SK-N-SH (cell line): Measurements from ENCODE around the gene ZNF735. TPM values are rescaled to one million over a fixed set of nuclear protein-coding genes. Genes with fewer than 3 reads are reported as not detected.

Experiments
- CTCF ChIA-PET: fragments of 300-600, 350-600 bp; formaldehyde crosslinking; extraction: SDS; loops from one replicate; lab custom pipeline; 2021; lab: Yijun Ruan, JAX
- POLR2A ChIA-PET: fragments of 350-600 bp; sonication (Branson Sonifier 250); formaldehyde crosslinking; extraction: SDS; loops from one replicate; lab custom pipeline; 2020; ENCODE audit warnings: antibody characterized with exemption, inconsistent platforms; lab: Yijun Ruan, JAX
- DNase-seq: peaks from one replicate; pipeline ENCODE4 v3.0.0; 2012
- H2AFZ ChIP-seq: fragments of 200-600 bp; sonication (generic); 2 replicates; pipeline ENCODE4 v1.8.1; 2016; ENCODE audit warnings: antibody characterized with exemption, mild to moderate bottlenecking, low read depth
- H3F3A ChIP-seq: fragments of 200-600 bp; sonication (generic); replicated peaks from 2 replicates; pipeline ENCODE3; 2016; ENCODE audit warnings: antibody characterized with exemption, mild to moderate bottlenecking; ENCODE audit not compliant: insufficient read depth
- H3K27ac ChIP-seq, 2 experiments: fragments of 200-500 bp in 1 of 2; fragments of 200-600 bp in 1 of 2; sonication (Bioruptor generic) in 1 of 2; sonication (generic), shearing (Covaris generic) in 1 of 2; 2 replicates each; pipeline versions ENCODE4 v1.5.1 to v1.6.1; 2014 to 2016; ENCODE audit warnings: low read depth in 2 of 2, inconsistent platforms in 1 of 2, low read length in 1 of 2, mild to moderate bottlenecking in 1 of 2, mixed read lengths in 1 of 2
- H3K27me3 ChIP-seq: fragments of 200-600 bp; sonication (generic), shearing (Covaris generic); 2 replicates; pipeline ENCODE4 v1.6.1; 2016; ENCODE audit warnings: mixed run types; ENCODE audit not compliant: insufficient read depth
- H3K36me3 ChIP-seq, 2 experiments: fragments of 200-500 bp in 1 of 2; fragments of 200-600 bp in 1 of 2; sonication (Bioruptor generic) in 1 of 2; sonication (generic) in 1 of 2; replicated peaks in 1 of 2; 2 replicates each; pipeline versions ENCODE3 to v1.5.1; 2014 to 2016; ENCODE audit warnings: low read length in 1 of 2, mild to moderate bottlenecking in 1 of 2; ENCODE audit not compliant: insufficient read depth in 2 of 2, control insufficient read depth in 1 of 2
- H3K4me1 ChIP-seq, 2 experiments: fragments of 200-500 bp in 1 of 2; fragments of 200-600 bp in 1 of 2; sonication (Bioruptor generic) in 1 of 2; sonication (generic), shearing (Covaris generic) in 1 of 2; 2 replicates each; pipeline versions ENCODE4 v1.5.1 to v1.6.1; 2014 to 2016; ENCODE audit warnings: low read depth in 1 of 2, low read length in 1 of 2, mixed run types in 1 of 2; ENCODE audit not compliant: insufficient read depth in 2 of 2, control insufficient read depth in 1 of 2
- H3K4me2 ChIP-seq: fragments of 200-600 bp; sonication (generic), shearing (Covaris generic); 2 replicates; pipeline ENCODE4 v1.6.1; 2017; ENCODE audit warnings: mixed run types
- H3K4me3 ChIP-seq, 2 experiments: fragments of 200-500 bp in 1 of 2; fragments of 200-600 bp in 1 of 2; sonication (Bioruptor generic) in 1 of 2; sonication (generic), shearing (Covaris generic) in 1 of 2; 2 replicates each; pipeline versions ENCODE4 v1.5.1 to v1.8.1; 2014 to 2016; ENCODE audit warnings: low read depth in 2 of 2, inconsistent platforms in 1 of 2, low read length in 1 of 2, mild to moderate bottlenecking in 1 of 2, mixed read lengths in 1 of 2, moderate library complexity in 1 of 2
- H3K79me2 ChIP-seq: fragments of 200-600 bp; sonication (generic); 2 replicates; pipeline ENCODE4 v1.8.1; 2017; ENCODE audit warnings: mild to moderate bottlenecking; ENCODE audit not compliant: insufficient read depth
- H3K9ac ChIP-seq: fragments of 200-600 bp; sonication (generic); 2 replicates; pipeline ENCODE4 v1.6.1; 2017; ENCODE audit warnings: mixed run types
- H3K9me2 ChIP-seq: fragments of 200-600 bp; sonication (generic); 2 replicates; pipeline ENCODE4 v1.6.1; 2017; ENCODE audit warnings: mixed run types
- H3K9me3 ChIP-seq: fragments of 200-600 bp; sonication (generic); 2 replicates; pipeline ENCODE4 v1.6.1; 2017; ENCODE audit warnings: mixed run types, mild to moderate bottlenecking, moderate library complexity
- H4K20me1 ChIP-seq: fragments of 200-600 bp; sonication (generic); 2 replicates; pipeline ENCODE4 v1.6.1; 2017; ENCODE audit warnings: mild to moderate bottlenecking, mixed run types; ENCODE audit not compliant: insufficient read depth
- ELF1 ChIP-seq: IDR thresholded peaks from 2 replicates; pipeline ENCODE4 v1.4.0; 2012
- EP300 ChIP-seq, 2 experiments: IDR thresholded peaks; 2 replicates each; pipeline versions ENCODE4 v1.4.0 to v1.6.1; 2012; ENCODE audit warnings: borderline replicate concordance in 1 of 2, low read depth in 1 of 2, low read length in 1 of 2
- EZH2phosphoT487 ChIP-seq: fragments of 200-600 bp; sonication (generic); IDR thresholded peaks from 2 replicates; pipeline ENCODE4 v1.6.1; 2017; ENCODE audit warnings: low read depth, mixed run types, mild to moderate bottlenecking, antibody characterized with exemption, moderate library complexity, borderline replicate concordance
- FOSL2 ChIP-seq: IDR thresholded peaks from 2 replicates; pipeline ENCODE4 v1.4.0; 2012; ENCODE audit warnings: low read depth, mild to moderate bottlenecking, moderate library complexity, borderline replicate concordance
- FOXJ3 ChIP-seq: sonication (generic); formaldehyde crosslinking; IDR thresholded peaks from 2 replicates; pipeline ENCODE4 v1.5.1; 2020; ENCODE audit warnings: mild to moderate bottlenecking, missing genetic modification reagents
- GABPA ChIP-seq: IDR thresholded peaks from 2 replicates; pipeline ENCODE4 v1.4.0; 2012; ENCODE audit warnings: low read depth, mild to moderate bottlenecking
- JUND ChIP-seq: IDR thresholded peaks from 2 replicates; pipeline ENCODE4 v1.4.0; 2012
- RFX5 ChIP-seq: IDR thresholded peaks from 2 replicates; pipeline ENCODE4 v1.6.1; 2012; ENCODE audit warnings: mild to moderate bottlenecking, improper control_type of control experiment, low read length
- SMC3 ChIP-seq: IDR thresholded peaks from 2 replicates; pipeline ENCODE4 v1.6.1; 2012; ENCODE audit warnings: low read depth, low read length, improper control_type of control experiment
- TCF12 ChIP-seq: IDR thresholded peaks from 2 replicates; pipeline ENCODE4 v1.4.0; 2012
- YY1 ChIP-seq: IDR thresholded peaks from 2 replicates; pipeline ENCODE4 v1.4.0; 2012; ENCODE audit warnings: low read depth, mild to moderate bottlenecking
- WGBS: methylation state at CpG from one replicate; pipeline ENCODE4 v1.1.6; 2017; ENCODE audit warnings: low lambda C conversion rate; 5-methylcytosine and 5-hydroxymethylcytosine counted together
- polyA plus RNA-seq, 3 experiments: library from polyadenylated mRNA; depleted of rRNA; stranded (reverse); fragments of >200 nt; gene quantifications; 2 replicates each; pipeline ENCODE4 v1.2.3, GENCODE V29; 2012
- TF ChIP-seq, protein P1 (sequence below): fragments of 150-350 bp; IDR thresholded peaks from 2 replicates; pipeline ENCODE4 v1.6.1; 2016; ENCODE audit warnings: mild to moderate bottlenecking, low read depth, low read length
- TF ChIP-seq, protein P2 (sequence below): fragments of 150-350 bp; IDR thresholded peaks from 2 replicates; pipeline ENCODE4 v1.6.1; 2017; ENCODE audit warnings: antibody characterized with exemption, low read length, low read depth, borderline replicate concordance
- TF ChIP-seq, protein P3 (sequence below): IDR thresholded peaks from 2 replicates; pipeline ENCODE4 v1.6.1; 2012; ENCODE audit warnings: mild to moderate bottlenecking, low read depth, low read length, moderate library complexity
- TF ChIP-seq, protein P4 (sequence below): IDR thresholded peaks from 2 replicates; pipeline ENCODE4 v1.4.0; 2012; ENCODE audit warnings: low read depth
- TF ChIP-seq, protein P5 (sequence below): IDR thresholded peaks from 2 replicates; pipeline ENCODE4; 2012

Gene ZNF735
- polyA plus RNA-seq, 1 of the 3 experiments (the other 2 are of a cell fraction) = not detected

DNA sequence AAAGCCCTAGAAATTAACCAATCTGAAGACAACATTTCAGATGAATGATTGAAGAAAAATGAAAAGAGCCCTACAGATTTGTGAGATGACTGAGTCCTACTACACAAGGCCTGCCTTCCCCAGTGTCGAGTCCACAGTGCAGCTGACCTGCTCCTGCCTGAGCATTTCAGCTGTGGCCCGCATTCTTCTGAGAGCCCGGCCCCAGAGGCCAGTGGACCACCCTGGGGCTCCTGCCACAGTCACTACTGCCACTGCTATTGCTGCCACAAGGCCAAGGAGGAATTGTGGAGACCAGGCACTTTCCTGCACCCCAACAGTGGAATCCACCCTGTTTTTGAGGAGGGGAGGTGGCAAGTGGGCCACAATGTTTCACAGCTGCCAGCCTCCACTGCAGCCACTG is 19.6 kb upstream of the ZNF735 start:
- Histone ChIP-seq H3K36me3 (no peaks in the 10 kb centered on the region), H3F3A (no peaks in the 10 kb centered on the region), H3K9me2 (no peaks in the 10 kb centered on the region), H3K4me2 (no peak overlapping the region), H4K20me1 (no peaks in the 10 kb centered on the region), H3K4me3 (no peak overlapping the region), H3K27ac (no peak overlapping the region), H3K9ac (no peak overlapping the region), H3K79me2 (no peaks in the 10 kb centered on the region), H3K4me1 (peaks cover 0 to 6% of the 10 kb centered on the region in 2 experiments; a peak in 1 of 4 replicates), H3K9me3 (no peaks in the 10 kb centered on the region; the same call in 1 of the 2 replicates), H2AFZ (no peak overlapping the region), H3K27me3 (no peaks in the 10 kb centered on the region)
- POLR2A ChIA-PET = no interaction called here
- no peak for TF ChIP-seq EP300 (IDR thresholded peaks at IDR 0.05; ENCODE audit: borderline replicate concordance in 1 of 2, low read depth in 1 of 2, low read length in 1 of 2)
- TF ChIP-seq JUND = no peak
- TF ChIP-seq, protein P1, sequence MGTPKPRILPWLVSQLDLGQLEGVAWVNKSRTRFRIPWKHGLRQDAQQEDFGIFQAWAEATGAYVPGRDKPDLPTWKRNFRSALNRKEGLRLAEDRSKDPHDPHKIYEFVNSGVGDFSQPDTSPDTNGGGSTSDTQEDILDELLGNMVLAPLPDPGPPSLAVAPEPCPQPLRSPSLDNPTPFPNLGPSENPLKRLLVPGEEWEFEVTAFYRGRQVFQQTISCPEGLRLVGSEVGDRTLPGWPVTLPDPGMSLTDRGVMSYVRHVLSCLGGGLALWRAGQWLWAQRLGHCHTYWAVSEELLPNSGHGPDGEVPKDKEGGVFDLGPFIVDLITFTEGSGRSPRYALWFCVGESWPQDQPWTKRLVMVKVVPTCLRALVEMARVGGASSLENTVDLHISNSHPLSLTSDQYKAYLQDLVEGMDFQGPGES = no peak
- TF ChIP-seq, protein P2, sequence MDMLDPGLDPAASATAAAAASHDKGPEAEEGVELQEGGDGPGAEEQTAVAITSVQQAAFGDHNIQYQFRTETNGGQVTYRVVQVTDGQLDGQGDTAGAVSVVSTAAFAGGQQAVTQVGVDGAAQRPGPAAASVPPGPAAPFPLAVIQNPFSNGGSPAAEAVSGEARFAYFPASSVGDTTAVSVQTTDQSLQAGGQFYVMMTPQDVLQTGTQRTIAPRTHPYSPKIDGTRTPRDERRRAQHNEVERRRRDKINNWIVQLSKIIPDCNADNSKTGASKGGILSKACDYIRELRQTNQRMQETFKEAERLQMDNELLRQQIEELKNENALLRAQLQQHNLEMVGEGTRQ = no peak
- no peak for TF ChIP-seq RFX5
- TF ChIP-seq, protein P3, sequence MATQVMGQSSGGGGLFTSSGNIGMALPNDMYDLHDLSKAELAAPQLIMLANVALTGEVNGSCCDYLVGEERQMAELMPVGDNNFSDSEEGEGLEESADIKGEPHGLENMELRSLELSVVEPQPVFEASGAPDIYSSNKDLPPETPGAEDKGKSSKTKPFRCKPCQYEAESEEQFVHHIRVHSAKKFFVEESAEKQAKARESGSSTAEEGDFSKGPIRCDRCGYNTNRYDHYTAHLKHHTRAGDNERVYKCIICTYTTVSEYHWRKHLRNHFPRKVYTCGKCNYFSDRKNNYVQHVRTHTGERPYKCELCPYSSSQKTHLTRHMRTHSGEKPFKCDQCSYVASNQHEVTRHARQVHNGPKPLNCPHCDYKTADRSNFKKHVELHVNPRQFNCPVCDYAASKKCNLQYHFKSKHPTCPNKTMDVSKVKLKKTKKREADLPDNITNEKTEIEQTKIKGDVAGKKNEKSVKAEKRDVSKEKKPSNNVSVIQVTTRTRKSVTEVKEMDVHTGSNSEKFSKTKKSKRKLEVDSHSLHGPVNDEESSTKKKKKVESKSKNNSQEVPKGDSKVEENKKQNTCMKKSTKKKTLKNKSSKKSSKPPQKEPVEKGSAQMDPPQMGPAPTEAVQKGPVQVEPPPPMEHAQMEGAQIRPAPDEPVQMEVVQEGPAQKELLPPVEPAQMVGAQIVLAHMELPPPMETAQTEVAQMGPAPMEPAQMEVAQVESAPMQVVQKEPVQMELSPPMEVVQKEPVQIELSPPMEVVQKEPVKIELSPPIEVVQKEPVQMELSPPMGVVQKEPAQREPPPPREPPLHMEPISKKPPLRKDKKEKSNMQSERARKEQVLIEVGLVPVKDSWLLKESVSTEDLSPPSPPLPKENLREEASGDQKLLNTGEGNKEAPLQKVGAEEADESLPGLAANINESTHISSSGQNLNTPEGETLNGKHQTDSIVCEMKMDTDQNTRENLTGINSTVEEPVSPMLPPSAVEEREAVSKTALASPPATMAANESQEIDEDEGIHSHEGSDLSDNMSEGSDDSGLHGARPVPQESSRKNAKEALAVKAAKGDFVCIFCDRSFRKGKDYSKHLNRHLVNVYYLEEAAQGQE = no peak
- TF ChIP-seq FOXJ3 (CRISPR knock-in tag) = no peak
- no peak for TF ChIP-seq FOSL2
- no peak for TF ChIP-seq EZH2phosphoT487
- TF ChIP-seq ELF1 = no peak
- no peak for TF ChIP-seq YY1
- no peak for TF ChIP-seq TCF12
- TF ChIP-seq GABPA = no peak
- no peak for TF ChIP-seq SMC3
- TF ChIP-seq, protein P4, sequence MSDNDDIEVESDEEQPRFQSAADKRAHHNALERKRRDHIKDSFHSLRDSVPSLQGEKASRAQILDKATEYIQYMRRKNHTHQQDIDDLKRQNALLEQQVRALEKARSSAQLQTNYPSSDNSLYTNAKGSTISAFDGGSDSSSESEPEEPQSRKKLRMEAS = no peak
- TF ChIP-seq, protein P5, sequence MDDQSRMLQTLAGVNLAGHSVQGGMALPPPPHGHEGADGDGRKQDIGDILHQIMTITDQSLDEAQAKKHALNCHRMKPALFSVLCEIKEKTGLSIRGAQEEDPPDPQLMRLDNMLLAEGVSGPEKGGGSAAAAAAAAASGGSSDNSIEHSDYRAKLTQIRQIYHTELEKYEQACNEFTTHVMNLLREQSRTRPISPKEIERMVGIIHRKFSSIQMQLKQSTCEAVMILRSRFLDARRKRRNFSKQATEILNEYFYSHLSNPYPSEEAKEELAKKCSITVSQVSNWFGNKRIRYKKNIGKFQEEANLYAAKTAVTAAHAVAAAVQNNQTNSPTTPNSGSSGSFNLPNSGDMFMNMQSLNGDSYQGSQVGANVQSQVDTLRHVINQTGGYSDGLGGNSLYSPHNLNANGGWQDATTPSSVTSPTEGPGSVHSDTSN = no peak
- 0% methylated on average over 3 of the region's 3 CpGs for WGBS
- no peak for DNase-seq
- CTCF ChIA-PET = interaction anchor here (0.8 to 1.3 kb wide), 3 partner anchors 12 to 443 kb away, joined by 3 to 4 read pairs (median 3); no protein-coding TSS in a partner anchor
